GM12878 (cell line): Measurements from ENCODE around the gene ZNF418. TPM values are rescaled to one million over a fixed set of nuclear protein-coding genes. Genes with fewer than 3 reads are reported as not detected.

ENCODE experiments used
- ATAC-seq: fragments of 200-7000 bp; cut with Tn5 transposase; 3 replicates; pipeline ENCODE4 v1.9.1; 2020; ENCODE audit warnings: mild to moderate bottlenecking, moderate library complexity
- BruUV-seq: library from RNA; stranded (reverse); fragments of 400-500 nt; replicated peaks from 2 replicates; lab custom pipeline; 2021; lab: Mats Ljungman, UMichigan
- CTCF ChIA-PET: fragments of 300-600 bp; sonication (Branson Sonifier 250); formaldehyde crosslinking; extraction: SDS; loops from one replicate; lab custom pipeline; 2021; ENCODE audit warnings: inconsistent platforms; lab: Yijun Ruan, JAX
- POLR2A ChIA-PET: fragments of 350-600 bp; formaldehyde crosslinking; extraction: SDS; loops from one replicate; lab custom pipeline; 2021; ENCODE audit warnings: inconsistent platforms; lab: Charles Lee
- RAD21 ChIA-PET: fragments of 300-600 bp; sonication (Branson Sonifier 250); formaldehyde crosslinking; loops from one replicate; lab custom pipeline; 2023; ENCODE audit warnings: antibody characterized with exemption; ENCODE audit not compliant: unreplicated experiment; lab: Charles Lee
- SMC1A ChIA-PET: fragments of 300-600 bp; sonication (Branson Sonifier 250); formaldehyde crosslinking; loops from one replicate; lab custom pipeline; 2023; ENCODE audit not compliant: unreplicated experiment, uncharacterized antibody; lab: Charles Lee
- DNase-seq: peaks from one replicate; pipeline ENCODE4 v3.0.0-alpha.2; 2011; ENCODE audit warnings: low read depth, low spot score
- FAIRE-seq: peaks from 3 replicates; lab custom pipeline; 2011; peaks lifted over from hg19 to GRCh38; lab: Jason Lieb, UNC
- H2AFZ ChIP-seq: 2 replicates; pipeline ENCODE4 v1.6.0; 2011; ENCODE audit warnings: low read depth, low read length, control low read depth; ENCODE audit not compliant: control insufficient read depth
- H3K27ac ChIP-seq: 2 replicates; pipeline ENCODE4 v1.5.1; 2011; ENCODE audit warnings: control low read depth; ENCODE audit not compliant: control insufficient read depth, insufficient read depth
- H3K27me3 ChIP-seq, 2 experiments: replicated peaks in 1 of 2; 2 replicates each; pipeline versions ENCODE4 v1.6.0 to v1.6.1; 2011; ENCODE audit warnings: low read length in 1 of 2; ENCODE audit not compliant: control insufficient read depth in 2 of 2, insufficient read depth in 2 of 2
- H3K36me3 ChIP-seq, 2 experiments: 2 replicates each; pipeline ENCODE4 v1.5.1; 2011; ENCODE audit warnings: low read length in 1 of 2; ENCODE audit not compliant: control insufficient read depth in 2 of 2, insufficient read depth in 2 of 2
- H3K4me1 ChIP-seq: 2 replicates; pipeline ENCODE4 v1.6.1; 2011; ENCODE audit warnings: mild to moderate bottlenecking, low read length, moderate library complexity, mixed read lengths; ENCODE audit not compliant: control insufficient read depth, insufficient read depth
- H3K4me2 ChIP-seq: 2 replicates; pipeline ENCODE4 v1.6.0; 2011; ENCODE audit warnings: control low read depth; ENCODE audit not compliant: control insufficient read depth, insufficient read depth
- H3K4me3 ChIP-seq: fragments of 200-600 bp; sonication (generic); 2 replicates; pipeline ENCODE4 v1.5.1; 2016
- H3K79me2 ChIP-seq: 2 replicates; pipeline ENCODE4 v1.6.0; 2011; ENCODE audit warnings: low read length; ENCODE audit not compliant: control insufficient read depth, insufficient read depth
- H3K9ac ChIP-seq: 2 replicates; pipeline ENCODE4 v1.8.0; 2011; ENCODE audit warnings: low read length, control low read depth, mixed read lengths; ENCODE audit not compliant: control insufficient read depth, insufficient read depth
- H3K9me3 ChIP-seq: replicated peaks from 3 replicates; pipeline ENCODE4 v1.5.1; 2011; ENCODE audit warnings: mild to moderate bottlenecking, low read length; ENCODE audit not compliant: control insufficient read depth, insufficient read depth
- H4K20me1 ChIP-seq: 2 replicates; pipeline ENCODE4 v1.6.0; 2011; ENCODE audit not compliant: control insufficient read depth, insufficient read depth
- ATF3 ChIP-seq: IDR thresholded peaks from 2 replicates; pipeline ENCODE4 v1.6.1; 2011; ENCODE audit warnings: low read depth, mild to moderate bottlenecking, low read length, moderate library complexity, borderline replicate concordance; ENCODE audit errors: extremely low read depth
- CREB1 ChIP-seq: IDR thresholded peaks from 2 replicates; pipeline ENCODE4 v1.6.1; 2012; ENCODE audit warnings: low read depth, mild to moderate bottlenecking, inconsistent platforms
- EGR1 ChIP-seq, 2 experiments: IDR thresholded peaks; 1 replicate in 1 of 2; 2 replicates in 1 of 2; pipeline ENCODE4 v1.6.1; 2011 to 2012; ENCODE audit warnings: low read depth in 2 of 2, low read length in 2 of 2, borderline replicate concordance in 1 of 2, mild to moderate bottlenecking in 1 of 2, moderate library complexity in 1 of 2
- ESRRA ChIP-seq: IDR thresholded peaks from 2 replicates; pipeline ENCODE4 v1.6.1; 2012; ENCODE audit warnings: mild to moderate bottlenecking, low read length, improper control_type of control experiment
- GATAD2B ChIP-seq: fragments of 450-650 bp; conservative IDR thresholded peaks from 2 replicates; pipeline ENCODE4 v1.6.1; 2017; ENCODE audit warnings: low read depth, mild to moderate bottlenecking, moderate library complexity
- IKZF2 ChIP-seq, 2 experiments: fragments of 450-650 bp; IDR thresholded peaks; 2 replicates each; pipeline ENCODE4 v1.6.1; 2017; ENCODE audit warnings: mild to moderate bottlenecking in 2 of 2, moderate library complexity in 2 of 2
- KAT2A ChIP-seq: conservative IDR thresholded peaks from 2 replicates; pipeline ENCODE4 v1.6.1; 2011; ENCODE audit warnings: low read depth, low read length; ENCODE audit not compliant: control insufficient read depth
- KLF5 ChIP-seq: fragments of 450-650 bp; IDR thresholded peaks from 2 replicates; pipeline ENCODE4 v1.6.1; 2014; ENCODE audit warnings: mild to moderate bottlenecking; ENCODE audit not compliant: partially characterized antibody
- MXI1 ChIP-seq: fragments of 150-350 bp; IDR thresholded peaks from 2 replicates; pipeline ENCODE4 v1.6.1; 2011; ENCODE audit warnings: low read depth, mild to moderate bottlenecking, inconsistent platforms, low read length, improper control_type of control experiment
- NFYA ChIP-seq: IDR thresholded peaks from 2 replicates; pipeline ENCODE4 v1.6.1; 2011; ENCODE audit warnings: low read depth, mild to moderate bottlenecking, low read length, improper control_type of control experiment, borderline replicate concordance
- NR2C1 ChIP-seq: fragments of 450-650 bp; IDR thresholded peaks from 2 replicates; pipeline ENCODE4 v1.6.1; 2017; ENCODE audit warnings: antibody characterized with exemption, mild to moderate bottlenecking, moderate library complexity
- RAD21 ChIP-seq: IDR thresholded peaks from 2 replicates; pipeline ENCODE4 v1.6.1; 2011; ENCODE audit warnings: mild to moderate bottlenecking, low read depth, low read length, moderate library complexity; ENCODE audit not compliant: insufficient read depth
- SIN3A ChIP-seq: IDR thresholded peaks from 2 replicates; pipeline ENCODE4 v1.6.1; 2012; ENCODE audit warnings: low read depth, low read length, improper control_type of control experiment
- STAT1 ChIP-seq: fragments of 450-650 bp; conservative IDR thresholded peaks from 2 replicates; pipeline ENCODE4 v1.6.1; 2014; ENCODE audit warnings: antibody characterized with exemption, mild to moderate bottlenecking
- TCF3 ChIP-seq: IDR thresholded peaks from 2 replicates; pipeline ENCODE4 v1.6.1; 2012; ENCODE audit warnings: low read depth, mild to moderate bottlenecking, low read length, borderline replicate concordance; ENCODE audit not compliant: insufficient read depth
- ZNF592 ChIP-seq: fragments of 450-650 bp; IDR thresholded peaks from 2 replicates; pipeline ENCODE4 v1.6.1; 2017; ENCODE audit warnings: mild to moderate bottlenecking, moderate library complexity
- ZNF622 ChIP-seq: fragments of 450-650 bp; IDR thresholded peaks from 2 replicates; pipeline ENCODE4 v1.6.1; 2017; ENCODE audit warnings: mild to moderate bottlenecking, inconsistent platforms
- WGBS: methylation state at CpG from one replicate; pipeline ENCODE4 v1.1.6; 2016; ENCODE audit warnings: low lambda C conversion rate; ENCODE audit not compliant: insufficient replicate concordance, insufficient coverage; ENCODE audit errors: missing lambda C conversion rate; 5-methylcytosine and 5-hydroxymethylcytosine counted together
- in situ Hi-C: fragments of 300-500 bp; cut with MboI; formaldehyde crosslinking; loops from 9 replicates; pipeline ENCODE4 v1.14.3; 2018; ENCODE audit warnings: mixed read lengths
- intact Hi-C: fragments of 100-400 bp; cut with micrococcal nuclease; formaldehyde crosslinking; loops from one replicate; pipeline ENCODE4 v1.14.2; 2022; ENCODE audit not compliant: unreplicated experiment
- polyA plus RNA-seq, 11 experiments: library from polyadenylated mRNA; depleted of rRNA in 4 of 11; unstranded in 6 of 11; stranded (reverse) in 5 of 11; fragments of >200 nt; fragmentation: Nextera tagmentation in 4 of 11; fragmentation: Illumina TruSeq in 1 of 11; extraction: Ambion mirVana in 4 of 11; extraction: Trizol in 1 of 11; gene quantifications; 1 replicate in 1 of 11; 2 replicates in 10 of 11; pipeline versions ENCODE4 v1.2.1 to v1.2.3, GENCODE V29; 2011 to 2016; ENCODE audit warnings: inconsistent platforms in 2 of 11, missing spikeins in 2 of 11, low read depth in 1 of 11
- total RNA-seq, 4 experiments: library from RNA; depleted of rRNA in 3 of 4; stranded (reverse); fragments of >200 nt in 3 of 4; fragmentation: Illumina TruSeq in 1 of 4; extraction: Trizol in 1 of 4; gene quantifications; 2 replicates each; pipeline versions ENCODE4 v1.2.1 to v1.2.3, GENCODE V29; 2013 to 2021
- TF ChIP-seq, protein P1 (sequence below): fragments of 450-650 bp; conservative IDR thresholded peaks from 2 replicates; pipeline ENCODE4 v1.6.1; 2017; ENCODE audit warnings: mild to moderate bottlenecking, moderate library complexity

The ZNF418 gene
- total and polyA plus RNA-seq, 10 of the 15 experiments (the other 5 are each of a cell fraction or from before 2014, with no cell fraction given) = 0.20 to 1.3 (median 0.59) TPM; not detected in 1

GRCh38 chr19:57947419-57948134, 12.4 kb upstream of the ZNF418 start, which contains the start of gene ZNF256:
TSS of gene ZNF256 (minus strand) at chr19:57947706. CDS start at chr19:57947474, 232 bp downstream.
- Histone ChIP-seq H4K20me1 (no peaks in the 10 kb centered on the region), H3K36me3 (peaks cover under 1 to 2% of the 10 kb centered on the region in 2 experiments; a peak in 3 of 4 replicates), H3K4me1 (no peaks in the 10 kb centered on the region), H3K9ac (peak within 1 kb of the TSS; percentile 84), H3K79me2 (peaks cover 10% of the 10 kb centered on the region), H3K27me3 (no peaks in the 10 kb centered on the region), H3K4me2 (peak within 1 kb of the TSS; percentile 76), H3K9me3 (peaks cover 25% of the 10 kb centered on the region), H2AFZ (peak within 1 kb of the TSS; percentile 85), H3K27ac (peak within 1 kb of the TSS; percentile 73), H3K4me3 (peak within 1 kb of the TSS; percentile 84)
- peak; percentile 85 for FAIRE-seq
- ChIA-PET SMC1A (no interaction called here), CTCF (no interaction called here), POLR2A (no interaction called here), RAD21 (no interaction called here)
- in situ Hi-C loops = no loop called here
- intact Hi-C loops = no loop called here
- peak; percentile 98 for ATAC-seq
- WGBS = 12% methylated on average over 50 of the region's 54 CpGs
- BruUV-seq = no TSS peak
- DNase-seq = peak; percentile 69
- TF ChIP-seq NFYA (no peak), GATAD2B (0 out of 2 replicates have a peak, but pooled peaks have one; percentile 22), ATF3 (no peak), RAD21 (0 out of 2 replicates have a peak, but pooled peaks have one; percentile 22), IKZF2 (IDR thresholded peaks at IDR 0.05) (no peak), ESRRA (no peak), CREB1 (peak; percentile 62; the same call in 1 of the 2 replicates), TCF3 (no peak), KAT2A (no peak), MXI1 (no peak), STAT1 (no peak), ZNF592 (no peak), KLF5 (peak; percentile 85), NR2C1 (no peak), SIN3A (no peak), EGR1 (IDR thresholded peaks at IDR 0.05; ENCODE audit: borderline replicate concordance in 1 of 2, low read depth in 2 of 2, low read length in 2 of 2) (no peak), ZNF622 (no peak)
- TF ChIP-seq, protein P1, sequence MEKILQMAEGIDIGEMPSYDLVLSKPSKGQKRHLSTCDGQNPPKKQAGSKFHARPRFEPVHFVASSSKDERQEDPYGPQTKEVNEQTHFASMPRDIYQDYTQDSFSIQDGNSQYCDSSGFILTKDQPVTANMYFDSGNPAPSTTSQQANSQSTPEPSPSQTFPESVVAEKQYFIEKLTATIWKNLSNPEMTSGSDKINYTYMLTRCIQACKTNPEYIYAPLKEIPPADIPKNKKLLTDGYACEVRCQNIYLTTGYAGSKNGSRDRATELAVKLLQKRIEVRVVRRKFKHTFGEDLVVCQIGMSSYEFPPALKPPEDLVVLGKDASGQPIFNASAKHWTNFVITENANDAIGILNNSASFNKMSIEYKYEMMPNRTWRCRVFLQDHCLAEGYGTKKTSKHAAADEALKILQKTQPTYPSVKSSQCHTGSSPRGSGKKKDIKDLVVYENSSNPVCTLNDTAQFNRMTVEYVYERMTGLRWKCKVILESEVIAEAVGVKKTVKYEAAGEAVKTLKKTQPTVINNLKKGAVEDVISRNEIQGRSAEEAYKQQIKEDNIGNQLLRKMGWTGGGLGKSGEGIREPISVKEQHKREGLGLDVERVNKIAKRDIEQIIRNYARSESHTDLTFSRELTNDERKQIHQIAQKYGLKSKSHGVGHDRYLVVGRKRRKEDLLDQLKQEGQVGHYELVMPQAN = no peak
